IMR-90 (cell line): ENCODE measurements around the gene SMC1B.

Experiments
- CEBPB ChIP-seq: IDR thresholded peaks from 2 replicates; pipeline ENCODE4 v1.6.1; 2012; ENCODE audit warnings: low read depth, low read length, improper control_type of control experiment
- CHD1 ChIP-seq: IDR thresholded peaks from 2 replicates; pipeline ENCODE4 v1.6.1; 2012; ENCODE audit warnings: low read depth, low read length, improper control_type of control experiment
- FOS ChIP-seq: fragments of 150-350 bp; IDR thresholded peaks from 2 replicates; pipeline ENCODE4 v1.6.1; 2016; ENCODE audit warnings: low read depth, low read length
- MAZ ChIP-seq: IDR thresholded peaks from 2 replicates; pipeline ENCODE4 v1.6.1; 2012; ENCODE audit warnings: low read depth, mild to moderate bottlenecking, low read length, improper control_type of control experiment, moderate library complexity, borderline replicate concordance
- MXI1 ChIP-seq: IDR thresholded peaks from 2 replicates; pipeline ENCODE4 v1.6.1; 2012; ENCODE audit warnings: low read depth, mild to moderate bottlenecking, low read length, moderate library complexity, borderline replicate concordance
- NFE2L2 ChIP-seq: fragments of 150-350 bp; IDR thresholded peaks from 2 replicates; pipeline ENCODE4 v1.6.1; 2016; ENCODE audit warnings: low read depth, mild to moderate bottlenecking, low read length
- POLR2A ChIP-seq: IDR thresholded peaks from 2 replicates; pipeline ENCODE4 v1.6.1; 2012; ENCODE audit warnings: mild to moderate bottlenecking, low read depth, low read length
- RAD21 ChIP-seq: IDR thresholded peaks from 2 replicates; pipeline ENCODE4 v1.6.1; 2012; ENCODE audit warnings: low read length, improper control_type of control experiment
- RCOR1 ChIP-seq: IDR thresholded peaks from 2 replicates; pipeline ENCODE4 v1.6.1; 2012; ENCODE audit warnings: mild to moderate bottlenecking, low read length, improper control_type of control experiment; ENCODE audit not compliant: insufficient replicate concordance
- RFX5 ChIP-seq: IDR thresholded peaks from 2 replicates; pipeline ENCODE4 v1.8.0; 2012; ENCODE audit warnings: low read depth, mild to moderate bottlenecking, low read length, moderate library complexity
- SMC3 ChIP-seq: fragments of 150-350 bp; IDR thresholded peaks from 2 replicates; pipeline ENCODE4 v1.6.1; 2016; ENCODE audit warnings: low read depth, mild to moderate bottlenecking, antibody characterized with exemption, low read length, moderate library complexity
- TF ChIP-seq, protein P1 (sequence below): conservative IDR thresholded peaks from 2 replicates; pipeline ENCODE4 v1.5.1; 2012; ENCODE audit warnings: mild to moderate bottlenecking, low read depth, low read length, improper control_type of control experiment
- TF ChIP-seq, protein P2 (sequence below): fragments of 150-350 bp; IDR thresholded peaks from 2 replicates; pipeline ENCODE4 v1.6.1; 2017; ENCODE audit warnings: mild to moderate bottlenecking, antibody characterized with exemption, low read length, low read depth
- TF ChIP-seq, protein P3 (sequence below): fragments of 150-350 bp; IDR thresholded peaks from 2 replicates; pipeline ENCODE4 v1.6.1; 2016; ENCODE audit warnings: low read depth, mild to moderate bottlenecking, low read length, moderate library complexity, borderline replicate concordance

DNA sequence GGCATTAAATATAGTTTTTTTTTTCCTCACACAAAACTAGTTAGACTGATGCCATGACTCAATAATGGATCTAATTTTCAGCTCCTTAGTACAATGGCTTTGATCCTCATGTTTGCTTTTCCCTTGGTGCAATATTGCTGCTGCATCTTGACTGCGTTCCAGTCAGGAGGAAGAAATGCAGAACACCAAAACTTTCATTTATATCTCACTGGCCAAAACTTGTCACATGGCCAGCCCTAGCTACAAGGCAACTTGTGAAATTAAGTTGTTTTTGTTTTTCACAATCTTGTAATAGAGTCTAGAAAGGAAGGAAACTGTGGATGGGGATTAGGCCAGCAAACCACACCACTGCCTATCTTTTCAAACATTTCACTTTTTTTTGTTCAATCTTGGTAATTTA, 36.7 kb downstream of the SMC1B start:
- TF ChIP-seq CEBPB: no peak
- TF ChIP-seq, protein P1, sequence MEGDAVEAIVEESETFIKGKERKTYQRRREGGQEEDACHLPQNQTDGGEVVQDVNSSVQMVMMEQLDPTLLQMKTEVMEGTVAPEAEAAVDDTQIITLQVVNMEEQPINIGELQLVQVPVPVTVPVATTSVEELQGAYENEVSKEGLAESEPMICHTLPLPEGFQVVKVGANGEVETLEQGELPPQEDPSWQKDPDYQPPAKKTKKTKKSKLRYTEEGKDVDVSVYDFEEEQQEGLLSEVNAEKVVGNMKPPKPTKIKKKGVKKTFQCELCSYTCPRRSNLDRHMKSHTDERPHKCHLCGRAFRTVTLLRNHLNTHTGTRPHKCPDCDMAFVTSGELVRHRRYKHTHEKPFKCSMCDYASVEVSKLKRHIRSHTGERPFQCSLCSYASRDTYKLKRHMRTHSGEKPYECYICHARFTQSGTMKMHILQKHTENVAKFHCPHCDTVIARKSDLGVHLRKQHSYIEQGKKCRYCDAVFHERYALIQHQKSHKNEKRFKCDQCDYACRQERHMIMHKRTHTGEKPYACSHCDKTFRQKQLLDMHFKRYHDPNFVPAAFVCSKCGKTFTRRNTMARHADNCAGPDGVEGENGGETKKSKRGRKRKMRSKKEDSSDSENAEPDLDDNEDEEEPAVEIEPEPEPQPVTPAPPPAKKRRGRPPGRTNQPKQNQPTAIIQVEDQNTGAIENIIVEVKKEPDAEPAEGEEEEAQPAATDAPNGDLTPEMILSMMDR: no peak
- no peak for TF ChIP-seq RAD21
- TF ChIP-seq POLR2A: no peak
- TF ChIP-seq MXI1: no peak
- TF ChIP-seq RFX5: no peak
- TF ChIP-seq RCOR1: no peak
- TF ChIP-seq, protein P2, sequence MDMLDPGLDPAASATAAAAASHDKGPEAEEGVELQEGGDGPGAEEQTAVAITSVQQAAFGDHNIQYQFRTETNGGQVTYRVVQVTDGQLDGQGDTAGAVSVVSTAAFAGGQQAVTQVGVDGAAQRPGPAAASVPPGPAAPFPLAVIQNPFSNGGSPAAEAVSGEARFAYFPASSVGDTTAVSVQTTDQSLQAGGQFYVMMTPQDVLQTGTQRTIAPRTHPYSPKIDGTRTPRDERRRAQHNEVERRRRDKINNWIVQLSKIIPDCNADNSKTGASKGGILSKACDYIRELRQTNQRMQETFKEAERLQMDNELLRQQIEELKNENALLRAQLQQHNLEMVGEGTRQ: no peak; the same call in 1 of the 2 replicates
- TF ChIP-seq FOS: no peak
- no peak for TF ChIP-seq NFE2L2
- no peak for TF ChIP-seq SMC3
- TF ChIP-seq, protein P3, sequence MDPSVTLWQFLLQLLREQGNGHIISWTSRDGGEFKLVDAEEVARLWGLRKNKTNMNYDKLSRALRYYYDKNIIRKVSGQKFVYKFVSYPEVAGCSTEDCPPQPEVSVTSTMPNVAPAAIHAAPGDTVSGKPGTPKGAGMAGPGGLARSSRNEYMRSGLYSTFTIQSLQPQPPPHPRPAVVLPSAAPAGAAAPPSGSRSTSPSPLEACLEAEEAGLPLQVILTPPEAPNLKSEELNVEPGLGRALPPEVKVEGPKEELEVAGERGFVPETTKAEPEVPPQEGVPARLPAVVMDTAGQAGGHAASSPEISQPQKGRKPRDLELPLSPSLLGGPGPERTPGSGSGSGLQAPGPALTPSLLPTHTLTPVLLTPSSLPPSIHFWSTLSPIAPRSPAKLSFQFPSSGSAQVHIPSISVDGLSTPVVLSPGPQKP: no peak
- no peak for TF ChIP-seq CHD1
- no peak for TF ChIP-seq MAZ
